NOMO-1 treated with DMSO at 0.1 percent for 48 hours (cell line): Measurements from ENCODE around the gene MRM1.

Source experiments
- DNase-seq: peaks from one replicate; lab custom pipeline; 2025; ENCODE audit not compliant: unreplicated experiment; lab: John Stamatoyannopoulos, UW

MRM1 gene

GRCh38 chr17:36601303-36602029 lies at the start of gene MRM1:
Gene MRM1, plus strand, starts transcription at chr17:36601583. Its CDS starts 228 bp downstream, at chr17:36601811.
- DNase-seq, result peak; percentile 88

GRCh38 chr17:36553459-36553858 lies 47.9 kb upstream of the MRM1 start:
- DNase-seq, result no peak

- DNase-seq, result no peak
Observed at GRCh38 chr17:36566081-36566480, 35.3 kb upstream of the MRM1 start.

- DNase-seq, result no peak
Observed at GRCh38 chr17:36575028-36575427, 26.4 kb upstream of the MRM1 start.

- DNase-seq, result no peak
Observed at GRCh38 chr17:36576793-36577192, 24.6 kb upstream of the MRM1 start.

GRCh38 chr17:36578671-36579070 lies 22.7 kb upstream of the MRM1 start:
- DNase-seq, result no peak

- no peak for DNase-seq
Observed at GRCh38 chr17:36583787-36584186, 17.6 kb upstream of the MRM1 start.

- DNase-seq, result no peak
Observed at GRCh38 chr17:36586138-36586537, 15.2 kb upstream of the MRM1 start.

GRCh38 chr17:36590082-36590481 lies 11.3 kb upstream of the MRM1 start:
- DNase-seq, result peak; percentile 32

- DNase-seq, result peak; percentile 59
Observed at GRCh38 chr17:36591434-36592315, 9.7 kb upstream of the MRM1 start, which contains the start of gene DHRS11. Gene DHRS11, plus strand, starts transcription at chr17:36591879. Its CDS starts 131 bp downstream, at chr17:36592010.

- DNase-seq, result no peak
Observed at GRCh38 chr17:36592316-36592715, 9.1 kb upstream of the MRM1 start.

GRCh38 chr17:36592716-36593321 lies 8.6 kb upstream of the MRM1 start:
- no peak for DNase-seq

- DNase-seq, result no peak
Observed at GRCh38 chr17:36593656-36594316, 7.6 kb upstream of the MRM1 start.

- no peak for DNase-seq
Observed at GRCh38 chr17:36594626-36595401, 6.6 kb upstream of the MRM1 start.

- no peak for DNase-seq
Observed at GRCh38 chr17:36597226-36597625, 4.2 kb upstream of the MRM1 start.

GRCh38 chr17:36597866-36598777 lies 3.3 kb upstream of the MRM1 start:
- DNase-seq, result no peak

GRCh38 chr17:36598951-36599401 lies 2.4 kb upstream of the MRM1 start:
- no peak for DNase-seq

- no peak for DNase-seq
Observed at GRCh38 chr17:36599546-36600250, 1.7 kb upstream of the MRM1 start.

GRCh38 chr17:36600465-36600864 lies 918 bp upstream of the MRM1 start:
- DNase-seq, result no peak
